Measurements from ENCODE around the gene CGB3.
A peak's percentile ranks its signal among the peaks of the same experiment; 100 is the strongest.

The CGB3 gene

GRCh38 chr19:49014123-49014869 is 9.8 kb downstream of the CGB3 start:
- no peak for DNase-seq

- no peak for DNase-seq
These were observed 12.9 kb downstream of the CGB3 start for GRCh38 chr19:49011194-49011593.

- DNase-seq: no peak
These were observed 13.7 kb downstream of the CGB3 start for GRCh38 chr19:49010453-49010852.

GRCh38 chr19:49009828-49010227 is 14.3 kb downstream of the CGB3 start:
- no peak for DNase-seq

GRCh38 chr19:49006905-49007304 is 17.2 kb downstream of the CGB3 start:
- DNase-seq: no peak

- DNase-seq: no peak
These were observed 19.0 kb downstream of the CGB3 start for GRCh38 chr19:49004964-49005614.

GRCh38 chr19:49004133-49004532 is 20.0 kb downstream of the CGB3 start:
- DNase-seq: no peak

GRCh38 chr19:48999481-49000325 is 24.4 kb downstream of the CGB3 start:
- no peak for DNase-seq

- no peak for DNase-seq
These were observed 26.2 kb downstream of the CGB3 start for GRCh38 chr19:48997972-48998371.

- no peak for DNase-seq
These were observed 30.1 kb downstream of the CGB3 start for GRCh38 chr19:48994035-48994386.

- DNase-seq: peak; percentile 99
These were observed 30.7 kb downstream of the CGB3 start, which contains the start of the genes GYS1 and RUVBL2 for GRCh38 chr19:48993175-48994034. GYS1 (minus strand) TSS chr19:48993309; CDS start chr19:48993112, 197 bp downstream. RUVBL2 (plus strand) TSS chr19:48993887; CDS start chr19:48993912, 25 bp downstream.

GRCh38 chr19:48992581-48993174 is 31.5 kb downstream of the CGB3 start:
- no peak for DNase-seq

GRCh38 chr19:48991873-48992580 is 32.1 kb downstream of the CGB3 start:
- no peak for DNase-seq

- DNase-seq: no peak
These were observed 33.0 kb downstream of the CGB3 start for GRCh38 chr19:48991011-48991609.

GRCh38 chr19:48990400-48990799 is 33.7 kb downstream of the CGB3 start:
- no peak for DNase-seq

GRCh38 chr19:48989701-48990291 is 34.3 kb downstream of the CGB3 start:
- DNase-seq: no peak

GRCh38 chr19:48988860-48989259 is 35.3 kb downstream of the CGB3 start:
- DNase-seq: no peak

GRCh38 chr19:48988286-48988685 is 35.8 kb downstream of the CGB3 start:
- DNase-seq: no peak

GRCh38 chr19:48987323-48987722 is 36.8 kb downstream of the CGB3 start:
- no peak for DNase-seq

GRCh38 chr19:48986211-48986610 is 37.9 kb downstream of the CGB3 start:
- no peak for DNase-seq

- no peak for DNase-seq
These were observed 38.4 kb downstream of the CGB3 start for GRCh38 chr19:48985711-48986110.

All from NCI-H1436 treated with DMSO at 0.1 percent for 48 hours (cell line).